ENCODE measurements around the gene CRADD.

GRCh38 chr12:93914281-93914680 is 237.1 kb downstream of the CRADD start:
- no peak for TF ChIP-seq CTCF (IDR thresholded peaks at IDR 0.05; ENCODE audit: insufficient read depth, low read length)
- TF ChIP-seq POLR2AphosphoS5 (IDR thresholded peaks at IDR 0.05; ENCODE audit: low read depth): no peak
- TF ChIP-seq SPI1 (IDR thresholded peaks at IDR 0.05; ENCODE audit: borderline replicate concordance, low read depth): no peak
- no peak for TF ChIP-seq REST (IDR thresholded peaks at IDR 0.05; ENCODE audit: insufficient replicate concordance, low read depth)
- TF ChIP-seq GABPA (IDR thresholded peaks at IDR 0.05; ENCODE audit: low read depth): no peak
